ENCODE measurements around the gene CBL. TPM values are rescaled to one million over a fixed set of nuclear protein-coding genes. Genes with fewer than 3 reads are reported as not detected.

The CBL gene
- polyA plus RNA-seq, 3 donors: 7.6 to 24.0 (median 23.1) TPM

- H3K27me3 ChIP-seq (ENCODE audit: control insufficient read depth in 2 of 2, insufficient read depth in 2 of 2, low read length in 2 of 2): peaks cover 28 to 84% of the 10 kb centered on the region in 2 donors
- no peaks in the 10 kb centered on the region for H3K36me3 ChIP-seq (replicated peaks in 1 of 2; ENCODE audit: control insufficient read depth in 1 of 2, insufficient read depth in 2 of 2, low read length in 2 of 2)
- peaks cover 69 to 85% (median 78%) of the 10 kb centered on the region in 3 donors for H3K27me3 Mint-ChIP-seq (ENCODE audit: low read depth in 3 of 3)
- H3K9me3 ChIP-seq (replicated peaks in 1 of 2; ENCODE audit: control insufficient read depth in 1 of 2, insufficient read depth in 1 of 2, low read length in 2 of 2): peaks cover 0 to 10% of the 10 kb centered on the region in 2 donors
- no peak for TF ChIP-seq CTCF (IDR thresholded peaks at IDR 0.05)
- H3K27ac Mint-ChIP-seq: peak overlapping the region in 3 of 7 donors; percentile 23 to 73 (median 28)
- intact Hi-C loops (cut with micrococcal nuclease): no loop called here
- H3K4me1 Mint-ChIP-seq: peaks cover 31% of the 10 kb centered on the region
- peak overlapping the region in 1 of 2 donors; percentile 83 for H3K4me3 Mint-ChIP-seq
- H3K4me2 ChIP-seq (replicated peaks; ENCODE audit: extremely low read depth, low read length, poor library complexity, severe bottlenecking): no peak overlapping the region
- H3K27ac ChIP-seq (ENCODE audit: low read depth in 1 of 2, low read length in 2 of 2): no peak overlapping the region
- no peak overlapping the region for H2AFZ ChIP-seq (ENCODE audit: insufficient read depth, low read depth, low read length, poor library complexity, severe bottlenecking)
- peaks cover 0 to 8% of the 10 kb centered on the region in 2 donors for H3K36me3 Mint-ChIP-seq
- peaks cover 0 to 8% (median 2%) of the 10 kb centered on the region in 7 donors for H3K9me3 Mint-ChIP-seq
- no peaks in the 10 kb centered on the region for H4K20me1 ChIP-seq (ENCODE audit: insufficient read depth, low read length)
- peak in 1 of 3 donors; percentile 44 for DNase-seq
- no peaks in the 10 kb centered on the region for H3K79me2 ChIP-seq (ENCODE audit: insufficient read depth, low read length)
- no peak overlapping the region for H3K9ac ChIP-seq (ENCODE audit: insufficient read depth, low read length, poor library complexity, severe bottlenecking)
- no peak overlapping the region for H3K4me3 ChIP-seq (replicated peaks in 1 of 3; ENCODE audit: low read depth in 2 of 3, low read length in 3 of 3)
- WGBS (ENCODE audit: insufficient coverage): 84% methylated on average over 11 of the region's 22 CpGs
- H3K4me1 ChIP-seq (ENCODE audit: control insufficient read depth in 1 of 2, insufficient read depth in 2 of 2, low read length in 2 of 2): peaks cover 37 to 38% of the 10 kb centered on the region in 2 donors
Observed at GRCh38 chr11:119318240-119319135, 112.3 kb downstream of the CBL start.

- no peaks in the 10 kb centered on the region for H4K20me1 ChIP-seq (ENCODE audit: insufficient read depth, low read length)
- no peak overlapping the region for H3K4me3 ChIP-seq (replicated peaks in 1 of 3; ENCODE audit: low read depth in 2 of 3, low read length in 3 of 3)
- Mint-ChIP-seq H3K9me3 (peaks cover 0 to 8% (median 2%) of the 10 kb centered on the region in 7 donors), H3K4me3 (peak overlapping the region in 1 of 2 donors; percentile 83), H3K27me3 (ENCODE audit: low read depth in 3 of 3) (peaks cover 67 to 79% (median 75%) of the 10 kb centered on the region in 3 donors), H3K4me1 (peaks cover 33% of the 10 kb centered on the region), H3K27ac (peak overlapping the region in 1 of 7 donors; percentile 73), H3K36me3 (peaks cover 0 to 8% of the 10 kb centered on the region in 2 donors)
- H3K9ac ChIP-seq (ENCODE audit: insufficient read depth, low read length, poor library complexity, severe bottlenecking): no peak overlapping the region
- intact Hi-C loops (cut with micrococcal nuclease): no loop called here
- H3K4me2 ChIP-seq (replicated peaks; ENCODE audit: extremely low read depth, low read length, poor library complexity, severe bottlenecking): no peak overlapping the region
- H3K27ac ChIP-seq (ENCODE audit: low read depth in 1 of 2, low read length in 2 of 2): no peak overlapping the region
- no peaks in the 10 kb centered on the region for H3K36me3 ChIP-seq (replicated peaks in 1 of 2; ENCODE audit: control insufficient read depth in 1 of 2, insufficient read depth in 2 of 2, low read length in 2 of 2)
- H3K4me1 ChIP-seq (ENCODE audit: control insufficient read depth in 1 of 2, insufficient read depth in 2 of 2, low read length in 2 of 2): peaks cover 37 to 38% of the 10 kb centered on the region in 2 donors
- no peaks in the 10 kb centered on the region for H3K79me2 ChIP-seq (ENCODE audit: insufficient read depth, low read length)
- H3K9me3 ChIP-seq (replicated peaks in 1 of 2; ENCODE audit: control insufficient read depth in 1 of 2, insufficient read depth in 1 of 2, low read length in 2 of 2): peaks cover 0 to 10% of the 10 kb centered on the region in 2 donors
- H3K27me3 ChIP-seq (ENCODE audit: control insufficient read depth in 2 of 2, insufficient read depth in 2 of 2, low read length in 2 of 2): peaks cover 28 to 77% of the 10 kb centered on the region in 2 donors
- no peak for TF ChIP-seq CTCF (IDR thresholded peaks at IDR 0.05)
- no peak overlapping the region for H2AFZ ChIP-seq (ENCODE audit: insufficient read depth, low read depth, low read length, poor library complexity, severe bottlenecking)
- 100% methylated on average over 4 of the region's 8 CpGs for WGBS (ENCODE audit: insufficient coverage)
- DNase-seq: no peak
Observed at GRCh38 chr11:119319136-119319699, 113.1 kb downstream of the CBL start.

Data from CD14-positive monocyte (primary cell).